ENCODE measurements around the gene GMPPA.

GMPPA gene

DNA sequence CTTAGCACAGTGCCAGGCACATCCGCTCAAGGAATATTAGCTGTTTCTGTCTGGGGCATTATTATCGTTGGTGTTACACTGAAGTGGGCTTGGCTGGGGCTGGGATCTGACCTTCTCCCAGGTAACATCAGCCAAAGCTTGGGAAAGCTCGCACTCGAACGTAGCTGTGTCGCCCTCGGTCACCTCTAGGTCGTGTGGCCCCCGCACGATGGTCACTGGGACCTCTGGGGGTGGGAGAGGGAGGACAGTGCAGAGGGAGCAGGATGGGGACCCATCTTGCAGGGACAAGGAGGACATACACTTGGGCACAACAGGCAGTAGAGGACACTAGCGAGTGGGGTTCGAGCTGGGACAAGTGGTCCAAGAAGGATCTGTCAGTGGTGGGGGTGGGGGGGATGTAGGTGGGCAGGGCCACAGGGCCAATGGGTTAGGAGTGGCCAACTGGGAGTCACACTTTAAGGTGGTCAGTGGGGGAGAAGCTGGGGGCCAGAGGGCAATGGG lies 54.8 kb downstream of the GMPPA start:
- no peak for DNase-seq (ENCODE audit: low read depth in 3 of 3, low spot score in 1 of 3)

DNA sequence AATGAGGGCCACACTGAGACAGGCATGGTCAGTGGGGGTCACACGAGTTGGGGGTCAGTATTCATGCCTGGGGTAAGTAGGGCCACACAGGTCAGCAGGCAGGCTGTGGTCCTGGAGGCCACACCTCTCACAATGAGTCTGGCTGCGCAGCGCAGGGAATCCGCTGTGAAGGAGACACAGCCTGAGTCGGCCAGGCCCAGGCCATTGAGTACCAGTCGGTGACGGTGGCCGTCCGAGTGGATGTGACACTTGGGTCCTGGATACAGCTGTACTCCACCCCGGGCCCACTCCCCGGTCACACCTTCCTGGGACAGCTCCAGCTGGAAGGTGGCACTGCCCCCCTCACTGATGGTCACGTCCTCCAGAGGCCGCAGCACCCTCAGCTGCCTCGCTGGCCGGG lies 55.7 kb downstream of the GMPPA start:
- no peak for DNase-seq (ENCODE audit: low read depth in 3 of 3, low spot score in 1 of 3)

DNA sequence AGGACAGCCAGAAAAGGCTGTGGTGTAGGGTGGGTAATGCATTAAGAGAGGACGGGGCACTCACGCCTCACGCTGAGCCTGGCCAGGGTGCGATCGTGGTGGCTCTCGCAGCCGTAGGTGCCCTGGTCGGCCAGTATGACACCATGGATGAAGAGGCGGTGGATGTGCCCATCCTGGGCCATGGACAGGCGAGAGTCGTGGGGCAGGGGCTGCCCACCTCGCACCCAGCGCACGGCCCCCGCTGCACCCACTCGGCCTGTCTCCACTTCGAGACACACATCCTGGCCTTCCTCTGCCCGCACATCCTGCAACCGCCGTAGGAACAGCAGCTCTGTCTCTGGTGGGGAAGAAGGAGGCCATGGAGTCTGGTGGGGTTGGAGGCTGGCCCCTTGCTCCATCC lies 57.3 kb downstream of the GMPPA start:
- DNase-seq (ENCODE audit: low read depth in 3 of 3, low spot score in 1 of 3): no peak

DNA sequence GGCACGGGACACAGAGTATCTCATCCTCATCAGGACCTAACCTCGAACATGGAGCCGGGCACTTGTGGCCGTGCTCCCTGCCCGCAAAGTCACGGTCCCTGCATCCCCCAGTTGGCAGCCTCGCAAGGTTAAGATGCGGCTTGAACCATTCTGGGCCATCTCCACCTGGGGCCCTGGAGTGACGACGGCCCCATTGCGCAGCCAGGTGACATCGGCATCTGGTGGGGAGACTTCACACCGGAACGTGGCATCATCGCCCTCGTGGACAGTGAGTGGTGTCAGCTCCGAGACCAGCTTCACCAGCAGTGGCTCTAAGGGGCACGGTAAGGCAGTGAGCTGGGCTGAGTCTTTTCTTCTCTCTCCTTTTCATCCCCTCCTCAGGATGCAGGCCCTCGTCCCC lies 57.7 kb downstream of the GMPPA start:
- no peak for DNase-seq (ENCODE audit: low read depth in 3 of 3, low spot score in 1 of 3)

Data from stimulated activated CD4-positive, alpha-beta T cell treated with anti-CD3 and anti-CD28 coated beads, TNF-alpha, amount 100 ng/mL, for 1 hour (primary cell).